Measurements from ENCODE around the gene TNFRSF18. TPM values are rescaled to one million over a fixed set of nuclear protein-coding genes. Genes with fewer than 3 reads are reported as not detected.
"Not testable (repeated sequence)": the region's sequence is repeated elsewhere in the genome, so short reads cannot be mapped to it uniquely, and the experiment has no call there.

The TNFRSF18 gene
- total and polyA plus RNA-seq, 7 experiments from 2014 or later, result 0.32 to 81.7 (median 7.6) TPM; not detected in 3

DNA sequence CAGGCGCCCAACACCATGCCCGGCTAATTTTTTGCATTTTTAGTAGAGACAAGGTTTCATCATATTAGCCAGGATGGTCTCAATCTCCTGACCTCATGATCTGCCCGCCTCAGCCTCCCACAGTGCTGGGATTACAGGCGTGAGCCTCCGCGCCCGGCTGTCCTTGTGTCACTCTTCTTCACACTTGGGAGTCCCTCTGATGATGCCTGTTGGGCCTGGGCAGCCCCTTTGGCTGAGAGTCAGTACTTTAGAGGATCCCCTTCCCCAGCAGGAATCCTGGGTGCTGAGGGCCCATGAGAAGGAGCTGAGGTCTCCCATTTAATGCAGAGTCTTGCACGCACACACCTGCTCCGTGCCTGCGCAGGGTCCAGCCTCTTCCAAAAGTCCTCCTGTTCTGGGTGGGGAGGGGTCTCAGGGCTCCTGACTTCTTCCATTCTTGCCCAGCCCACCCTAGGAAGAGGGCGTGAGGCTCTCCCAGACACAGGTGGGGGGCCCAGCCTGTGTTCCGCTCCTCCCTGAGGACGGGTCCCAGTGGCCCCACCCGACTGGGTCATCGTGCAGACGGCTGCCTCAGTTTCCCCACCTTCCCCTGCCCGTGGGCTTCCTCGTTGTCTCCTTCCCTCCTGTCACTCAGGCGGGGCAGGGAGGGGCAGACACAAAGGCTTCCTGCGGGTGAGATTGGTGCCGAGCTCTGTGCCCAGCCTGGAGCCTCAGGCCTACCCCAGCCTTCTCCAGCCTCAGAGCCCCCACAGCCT lies 28.8 kb downstream of the TNFRSF18 start:
- no peak overlapping the region for H3K27ac Mint-ChIP-seq
- no peak for ATAC-seq
- intact Hi-C loops (cut with micrococcal nuclease), result no loop called here
- no peak overlapping the region for H3K4me3 Mint-ChIP-seq
- H3K9me3 Mint-ChIP-seq, result peaks cover 0 to 2% (median 0%) of the 10 kb centered on the region in 11 donors
- H3K27me3 Mint-ChIP-seq, result peaks cover 0 to 19% (median 5%) of the 10 kb centered on the region in 5 donors
- no peaks in the 10 kb centered on the region for H3K36me3 ChIP-seq (ENCODE audit: control insufficient read depth in 2 of 3, insufficient read depth in 3 of 3, low read length in 3 of 3)
- CTCF ChIA-PET, result no interaction called here
- no peaks in the 10 kb centered on the region for H3K36me3 Mint-ChIP-seq
- peaks cover 6 to 18% of the 10 kb centered on the region in 2 donors for H3K4me1 ChIP-seq (ENCODE audit: control insufficient read depth in 2 of 2, insufficient read depth in 2 of 2, low read length in 2 of 2)
- no peak for DNase-seq
- no peaks in the 10 kb centered on the region for H3K27me3 ChIP-seq (ENCODE audit: control insufficient read depth in 2 of 2, insufficient read depth in 2 of 2, low read length in 2 of 2)
- H3K4me3 ChIP-seq (ENCODE audit: low read length), result no peak overlapping the region
- peaks cover 0 to 17% (median 5%) of the 10 kb centered on the region in 7 donors for H3K4me1 Mint-ChIP-seq
- H3K9me3 ChIP-seq (ENCODE audit: control insufficient read depth in 2 of 3, low read length in 3 of 3), result no peaks in the 10 kb centered on the region
- no peak overlapping the region for H3K27ac ChIP-seq (ENCODE audit: low read depth, low read length)
- POLR2A ChIA-PET, result no interaction called here

GRCh38 chr1:1176931-1177330 lies 29.5 kb downstream of the TNFRSF18 start:
- H3K27me3 Mint-ChIP-seq, result peaks cover 0 to 23% (median 5%) of the 10 kb centered on the region in 5 donors
- peaks cover 4 to 21% (median 5%) of the 10 kb centered on the region in 7 donors for H3K4me1 Mint-ChIP-seq
- H3K9me3 Mint-ChIP-seq, result peaks cover 0 to 2% (median 0%) of the 10 kb centered on the region in 11 donors
- Histone ChIP-seq H3K4me1 (ENCODE audit: control insufficient read depth in 2 of 2, insufficient read depth in 2 of 2, low read length in 2 of 2) (peaks cover 6 to 18% of the 10 kb centered on the region in 2 donors), H3K36me3 (ENCODE audit: control insufficient read depth in 2 of 3, insufficient read depth in 3 of 3, low read length in 3 of 3) (no peaks in the 10 kb centered on the region), H3K27ac (ENCODE audit: low read depth, low read length) (no peak overlapping the region), H3K27me3 (ENCODE audit: control insufficient read depth in 2 of 2, insufficient read depth in 2 of 2, low read length in 2 of 2) (no peaks in the 10 kb centered on the region), H3K9me3 (ENCODE audit: control insufficient read depth in 2 of 3, low read length in 3 of 3) (no peaks in the 10 kb centered on the region), H3K4me3 (ENCODE audit: low read length) (no peak overlapping the region)
- no peaks in the 10 kb centered on the region for H3K36me3 Mint-ChIP-seq
- CTCF ChIA-PET, result no interaction called here
- DNase-seq (no peak), ATAC-seq (no peak)
- POLR2A ChIA-PET, result no interaction called here
- intact Hi-C loops (cut with micrococcal nuclease), result no loop called here
- peak overlapping the region in 1 of 9 donors; percentile 37 for H3K27ac Mint-ChIP-seq
- H3K4me3 Mint-ChIP-seq, result no peak overlapping the region

DNA sequence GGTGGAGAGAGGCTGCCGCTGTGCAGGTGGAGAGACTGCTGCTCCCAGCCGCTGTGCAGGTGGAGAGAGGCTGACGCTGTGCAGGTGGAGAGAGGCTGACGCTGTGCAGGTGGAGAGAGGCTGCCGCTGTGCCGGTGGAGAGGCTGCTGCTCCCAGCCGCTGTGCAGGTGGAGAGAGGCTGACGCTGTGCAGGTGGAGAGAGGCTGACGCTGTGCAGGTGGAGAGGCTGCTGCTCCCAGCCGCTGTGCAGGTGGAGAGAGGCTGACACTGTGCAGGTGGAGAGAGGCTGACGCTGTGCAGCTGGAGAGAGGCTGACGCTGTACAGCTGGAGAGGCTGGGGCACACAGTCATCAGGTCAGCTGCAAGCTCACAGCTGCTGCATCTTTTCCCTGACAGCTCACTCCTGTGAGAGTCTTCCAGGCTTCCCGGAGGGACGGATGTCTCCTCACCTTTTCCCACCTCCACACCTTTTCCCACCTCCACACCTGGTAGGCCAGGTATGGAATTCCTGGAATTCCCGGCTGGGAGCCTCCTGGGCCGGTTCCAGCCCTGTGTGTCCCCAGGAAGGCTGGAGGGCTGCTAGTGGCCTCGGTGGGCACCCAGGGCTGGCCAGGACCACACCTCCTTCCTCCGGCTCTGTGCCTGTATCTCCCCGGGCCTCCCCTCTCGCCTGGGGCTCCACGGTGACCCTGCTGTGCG lies 30.2 kb downstream of the TNFRSF18 start:
- H3K27me3 ChIP-seq (ENCODE audit: control insufficient read depth in 2 of 2, insufficient read depth in 2 of 2, low read length in 2 of 2); H3K27ac ChIP-seq (ENCODE audit: low read depth, low read length); H3K36me3 ChIP-seq (ENCODE audit: control insufficient read depth in 2 of 3, insufficient read depth in 3 of 3, low read length in 3 of 3); POLR2A ChIA-PET; H3K9me3 ChIP-seq (ENCODE audit: control insufficient read depth in 2 of 3, low read length in 3 of 3); H3K36me3 Mint-ChIP-seq; ATAC-seq; CTCF ChIA-PET; H3K4me3 ChIP-seq (ENCODE audit: low read length); DNase-seq; H3K9me3 Mint-ChIP-seq; intact Hi-C loops (cut with micrococcal nuclease): not testable (repeated sequence)
- Mint-ChIP-seq H3K4me3 (peak overlapping the region in 1 of 10 donors; percentile 20), H3K27ac (peak overlapping the region in 1 of 9 donors; percentile 37), H3K4me1 (peaks cover 3 to 21% (median 5%) of the 10 kb centered on the region in 7 donors), H3K27me3 (peaks cover 0 to 19% (median 4%) of the 10 kb centered on the region in 5 donors)
- peaks cover 6 to 18% of the 10 kb centered on the region in 2 donors for H3K4me1 ChIP-seq (ENCODE audit: control insufficient read depth in 2 of 2, insufficient read depth in 2 of 2, low read length in 2 of 2)

DNA sequence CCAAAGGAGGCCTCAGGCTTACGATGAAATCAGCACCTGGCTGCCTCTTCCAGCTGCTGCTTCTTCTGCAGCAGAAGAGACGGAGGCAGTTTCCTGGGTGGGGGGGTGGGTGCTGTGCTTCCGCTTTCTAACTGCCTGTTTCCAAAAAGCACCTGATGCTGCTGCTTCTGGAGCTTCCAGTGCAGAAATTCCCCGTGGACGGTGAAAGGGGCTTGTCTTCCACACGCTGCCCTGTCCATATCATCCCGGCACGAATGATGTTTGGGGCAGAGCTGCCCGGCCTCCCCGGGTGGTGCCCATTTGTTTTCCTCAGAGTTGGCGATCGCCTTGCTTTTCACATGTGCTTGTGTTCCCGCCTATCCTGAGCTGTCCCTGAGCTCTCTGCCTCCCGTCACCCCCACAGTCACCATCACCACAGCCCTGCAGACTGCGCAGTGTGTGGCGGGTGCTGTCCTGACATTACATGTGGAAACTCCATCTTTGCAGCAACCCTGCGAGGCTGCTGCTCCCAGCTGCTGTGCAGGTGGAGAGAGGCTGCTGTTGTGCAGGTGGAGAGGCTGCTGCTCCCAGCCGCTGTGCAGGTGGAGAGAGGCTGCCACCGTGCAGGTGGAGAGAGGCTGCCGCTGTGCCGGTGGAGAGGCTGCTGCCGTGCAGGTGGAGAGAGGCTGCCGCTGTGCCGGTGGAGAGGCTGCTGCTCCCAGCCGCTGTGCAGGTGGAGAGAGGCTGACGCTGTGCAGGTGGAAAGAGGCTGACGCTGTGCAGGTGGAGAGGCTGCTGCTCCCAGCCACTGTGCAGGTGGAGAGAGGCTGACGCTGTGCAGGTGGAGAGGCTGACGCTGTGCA lies 30.9 kb downstream of the TNFRSF18 start:
- Histone ChIP-seq H3K4me1 (ENCODE audit: control insufficient read depth in 2 of 2, insufficient read depth in 2 of 2, low read length in 2 of 2) (peaks cover 6 to 18% of the 10 kb centered on the region in 2 donors), H3K36me3 (ENCODE audit: control insufficient read depth in 2 of 3, insufficient read depth in 3 of 3, low read length in 3 of 3) (no peaks in the 10 kb centered on the region), H3K4me3 (ENCODE audit: low read length) (no peak overlapping the region), H3K9me3 (ENCODE audit: control insufficient read depth in 2 of 3, low read length in 3 of 3) (no peaks in the 10 kb centered on the region), H3K27me3 (ENCODE audit: control insufficient read depth in 2 of 2, insufficient read depth in 2 of 2, low read length in 2 of 2) (no peaks in the 10 kb centered on the region), H3K27ac (ENCODE audit: low read depth, low read length) (no peak overlapping the region)
- CTCF ChIA-PET, result interaction anchor here (0.5 kb wide), 1 partner anchor 55 kb away, joined by 4 read pairs; no protein-coding TSS in a partner anchor
- Mint-ChIP-seq H3K36me3 (no peaks in the 10 kb centered on the region), H3K4me3 (peak overlapping the region in 2 of 10 donors; percentile 34 to 38), H3K9me3 (peaks cover 0 to 2% (median 0%) of the 10 kb centered on the region in 11 donors), H3K27ac (no peak overlapping the region), H3K27me3 (peaks cover 0 to 18% (median 4%) of the 10 kb centered on the region in 5 donors), H3K4me1 (peaks cover 3 to 19% (median 5%) of the 10 kb centered on the region in 7 donors)
- POLR2A ChIA-PET, result interaction anchor here (1.1 kb wide), 1 partner anchor 19 kb away, joined by 3 read pairs; no protein-coding TSS in a partner anchor
- intact Hi-C loops (cut with micrococcal nuclease), result no loop called here
- ATAC-seq (no peak), DNase-seq (peak in 1 of 9 donors; percentile 27)

GRCh38 chr1:1173793-1174415 lies 32.5 kb downstream of the TNFRSF18 start, which contains the start of gene TTLL10:
TSS of gene TTLL10 (plus strand) at chr1:1173880. CDS start at chr1:1179216, 5,336 bp downstream.
- peak within 1 kb of the TSS in 7 of 10 donors; percentile 6 to 58 (median 33) for H3K4me3 Mint-ChIP-seq
- intact Hi-C loops (cut with micrococcal nuclease), result loop anchor here in 1 of 2 donors (5.0 kb wide), 1 partner anchor 33 kb away; the partner anchor contains the start of gene TNFRSF18
- peaks cover 7 to 25% (median 9%) of the 10 kb centered on the region in 7 donors for H3K4me1 Mint-ChIP-seq

More at GRCh38 chr1:1173793-1174415, 32.5 kb downstream of the TNFRSF18 start, which contains the start of gene TTLL10:
- Histone ChIP-seq H3K4me1 (ENCODE audit: control insufficient read depth in 2 of 2, insufficient read depth in 2 of 2, low read length in 2 of 2) (peaks cover 6 to 18% of the 10 kb centered on the region in 2 donors), H3K27ac (ENCODE audit: low read depth, low read length) (no peak within 1 kb of the TSS), H3K4me3 (ENCODE audit: low read length) (peak within 1 kb of the TSS; percentile 24), H3K9me3 (ENCODE audit: control insufficient read depth in 2 of 3, low read length in 3 of 3) (no peaks in the 10 kb centered on the region), H3K27me3 (ENCODE audit: control insufficient read depth in 2 of 2, insufficient read depth in 2 of 2, low read length in 2 of 2) (no peaks in the 10 kb centered on the region), H3K36me3 (ENCODE audit: control insufficient read depth in 2 of 3, insufficient read depth in 3 of 3, low read length in 3 of 3) (no peaks in the 10 kb centered on the region)
- peak within 1 kb of the TSS in 1 of 9 donors; percentile 49 for H3K27ac Mint-ChIP-seq
- ChIA-PET CTCF (no interaction called here), POLR2A (interaction anchor here (0.5 to 0.6 kb wide), 2 partner anchors 141 to 237 kb away, joined by 3 to 4 read pairs; no protein-coding TSS in a partner anchor)
- ATAC-seq, result peak; percentile 70
- peak in 7 of 9 donors; percentile 31 to 70 (median 54) for DNase-seq
- H3K36me3 Mint-ChIP-seq, result no peaks in the 10 kb centered on the region
- peaks cover 4 to 23% (median 4%) of the 10 kb centered on the region in 5 donors for H3K27me3 Mint-ChIP-seq
- H3K9me3 Mint-ChIP-seq, result peaks cover 0 to 2% (median 0%) of the 10 kb centered on the region in 11 donors

Data from naive thymus-derived CD4-positive, alpha-beta T cell (primary cell).